Measurements from ENCODE around the gene SEC61B. TPM values are rescaled to one million over a fixed set of nuclear protein-coding genes. Genes with fewer than 3 reads are reported as not detected.
A peak's percentile ranks its signal among the peaks of the same experiment; 100 is the strongest.

Gene SEC61B
- 100 to 1,000 TPM; 108 to 117 TPM for total RNA-seq
- long read RNA-seq, donor 1, transcript SEC61B-201 (4 exons, 545 nt) = major isoform, 20 of 20 reads
- long read RNA-seq, donor 1, partial matches to known transcripts = 0 of 20 reads
- long read RNA-seq, donor 1, other reads (novel, unspliced or antisense) = 0 of 20 reads
- long read RNA-seq, donor 2, transcript SEC61B-201 (4 exons, 545 nt) = major isoform, 27 of 29 reads
- long read RNA-seq, donor 2, partial matches to known transcripts = 1 of 29 reads
- long read RNA-seq, donor 2, other reads (novel, unspliced or antisense) = 1 of 29 reads

- intact Hi-C loops (cut with DNase I) = loop anchor here in 1 of 2 donors (5.0 kb wide), 1 partner anchor 600 kb away; the partner anchor contains the start of gene NR4A3
- peak; percentile 98 for DNase-seq (ENCODE audit: low spot score)
Measured at GRCh38 chr9:99221621-99222415, at the start of gene SEC61B, which contains the start of gene ALG2. SEC61B (plus strand) TSS chr9:99222282; CDS start chr9:99222364, 82 bp downstream. ALG2 (minus strand) TSS chr9:99221942; CDS start chr9:99221894, 48 bp downstream.

GRCh38 chr9:99173570-99174504 is 48.2 kb upstream of the SEC61B start:
- intact Hi-C loops (cut with DNase I) = no loop called here
- no peak for DNase-seq (ENCODE audit: low spot score)

- DNase-seq (ENCODE audit: low spot score) = no peak
- intact Hi-C loops (cut with DNase I) = no loop called here
Measured at GRCh38 chr9:99176527-99177013, 45.5 kb upstream of the SEC61B start.

GRCh38 chr9:99177576-99178366 is 44.3 kb upstream of the SEC61B start:
- intact Hi-C loops (cut with DNase I) = no loop called here
- DNase-seq (ENCODE audit: low spot score) = no peak

DNA sequence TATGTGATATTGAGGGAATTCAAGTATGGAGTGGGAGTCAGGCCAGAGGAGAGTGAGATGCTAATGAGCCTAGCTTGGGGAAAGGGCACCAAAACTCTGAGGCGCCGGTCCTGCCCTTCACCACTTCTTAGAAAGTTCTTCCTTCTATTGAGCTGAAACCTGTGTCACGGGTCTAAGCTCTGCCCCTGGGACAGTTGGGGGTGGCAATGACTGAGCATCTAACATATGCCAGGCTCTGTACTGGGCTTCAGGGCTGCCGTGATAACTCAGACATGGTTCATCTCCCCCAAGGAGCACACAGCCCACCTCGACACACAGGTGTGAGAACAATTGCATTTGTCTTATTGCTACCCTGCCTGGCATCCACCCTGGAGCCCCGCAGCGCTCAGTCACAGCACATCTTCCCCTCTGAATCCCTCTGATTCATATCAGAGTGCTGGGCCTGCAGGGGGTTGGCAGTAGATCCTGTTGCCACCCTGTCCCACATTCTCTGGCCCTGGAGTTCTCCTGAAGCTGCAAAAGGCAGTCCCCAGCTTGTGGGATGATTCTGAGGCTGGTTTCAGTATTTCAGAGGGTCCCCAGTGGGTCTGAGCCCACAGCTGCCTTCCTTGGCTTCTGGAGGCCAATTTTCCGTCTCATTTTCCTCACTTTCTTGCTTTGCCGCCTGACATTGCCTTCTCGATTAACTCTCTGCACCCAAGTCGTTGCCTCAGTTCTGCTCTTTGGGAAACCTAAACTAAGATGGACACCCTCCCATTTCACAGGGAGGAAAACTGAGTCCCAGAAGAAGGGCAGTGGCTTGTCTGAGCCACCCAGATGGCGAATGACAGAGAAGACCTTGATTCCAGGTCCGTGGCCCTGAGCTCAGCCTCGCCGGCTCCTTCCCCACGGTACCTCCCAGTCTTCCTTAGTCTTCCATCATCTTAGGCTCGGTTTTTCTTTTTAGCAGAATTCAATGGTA is 42.9 kb upstream of the SEC61B start:
- DNase-seq (ENCODE audit: low spot score) = no peak
- intact Hi-C loops (cut with DNase I) = no loop called here

GRCh38 chr9:99180199-99180598 is 41.9 kb upstream of the SEC61B start:
- no peak for DNase-seq (ENCODE audit: low spot score)
- intact Hi-C loops (cut with DNase I) = no loop called here

DNA sequence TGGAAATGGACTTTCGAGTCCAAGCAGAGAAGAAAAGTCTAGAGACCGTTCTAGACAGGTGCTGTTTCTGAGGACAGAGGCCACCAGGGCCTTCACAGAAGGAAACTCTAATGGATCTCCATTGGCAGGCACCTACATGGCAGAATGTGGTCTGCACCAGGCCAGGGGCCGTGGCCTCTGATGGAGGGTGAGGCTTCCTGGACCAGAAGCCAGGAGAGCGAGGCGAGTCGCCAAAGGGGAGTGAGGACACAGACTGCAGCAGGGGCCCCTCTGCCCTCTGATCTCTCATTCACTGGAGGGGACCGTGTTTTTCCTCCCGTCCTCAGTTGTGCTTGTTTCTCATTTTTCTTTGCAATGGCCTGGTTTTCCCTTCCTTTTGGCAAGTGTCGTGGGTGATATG is 41.4 kb upstream of the SEC61B start:
- no peak for DNase-seq (ENCODE audit: low spot score)
- intact Hi-C loops (cut with DNase I) = no loop called here

DNA sequence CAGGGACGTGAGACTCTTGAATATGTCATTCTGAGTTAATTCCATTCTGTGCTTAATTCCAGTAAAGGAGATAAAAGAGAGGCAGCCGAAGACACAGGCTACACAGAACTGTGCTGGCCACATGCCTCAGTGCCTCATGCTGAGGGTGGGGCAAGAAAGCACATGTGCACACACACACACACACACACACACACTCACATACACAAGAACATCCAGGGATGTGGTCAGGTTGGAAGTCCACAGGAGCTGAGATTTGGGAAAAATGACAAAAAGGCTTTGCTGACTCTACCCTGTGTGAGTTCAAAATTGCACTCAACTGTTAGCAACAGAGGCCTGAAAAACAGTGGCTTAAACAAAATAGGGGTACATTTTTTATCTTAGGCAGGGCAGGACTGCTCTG is 40.9 kb upstream of the SEC61B start:
- DNase-seq (ENCODE audit: low spot score) = no peak

DNA sequence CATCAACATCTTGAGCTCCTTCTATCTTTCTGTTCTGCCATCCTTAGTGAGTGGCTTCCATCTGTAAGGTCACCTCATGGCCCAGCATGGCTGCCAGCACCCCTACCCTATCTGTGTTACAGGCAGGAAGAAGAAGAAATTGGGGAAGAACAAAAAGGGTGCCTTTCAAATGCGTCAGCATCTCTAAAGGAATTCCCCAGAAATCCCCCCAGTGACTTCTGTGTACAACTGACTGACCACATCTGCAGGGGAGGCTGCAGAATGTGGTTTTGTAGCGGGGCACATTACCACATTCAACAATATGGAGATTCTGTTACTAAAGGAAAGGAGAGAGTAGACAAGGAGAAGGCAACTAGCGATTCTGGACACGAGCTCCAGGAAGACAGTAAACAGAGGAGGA is 40.5 kb upstream of the SEC61B start:
- intact Hi-C loops (cut with DNase I) = no loop called here
- no peak for DNase-seq (ENCODE audit: low spot score)

More for the DNA sequence above, 40.9 kb upstream of the SEC61B start:
- intact Hi-C loops (cut with DNase I) = no loop called here

GRCh38 chr9:99182356-99182755 is 39.7 kb upstream of the SEC61B start:
- no peak for DNase-seq (ENCODE audit: low spot score)
- intact Hi-C loops (cut with DNase I) = no loop called here

GRCh38 chr9:99183616-99184015 is 38.5 kb upstream of the SEC61B start:
- intact Hi-C loops (cut with DNase I) = no loop called here
- DNase-seq (ENCODE audit: low spot score) = no peak

DNA sequence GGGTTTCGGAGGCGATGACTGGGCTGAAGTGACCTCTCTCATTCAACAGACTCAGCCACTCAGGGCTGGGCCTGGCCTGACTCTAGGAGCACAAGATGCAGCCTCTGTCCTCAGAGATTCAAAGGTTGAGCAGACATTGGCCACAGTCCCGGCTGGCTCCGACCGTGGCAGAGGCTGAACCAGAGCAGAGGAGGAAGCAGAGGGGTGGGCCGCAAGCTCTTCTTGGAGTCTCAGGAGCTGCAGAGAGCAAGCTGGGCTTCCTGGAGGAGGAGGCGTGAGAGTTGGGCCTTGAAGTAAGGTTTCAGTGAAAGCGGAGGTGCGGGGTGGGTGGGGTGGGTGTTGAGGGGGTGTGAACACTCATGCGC is 38.0 kb upstream of the SEC61B start:
- peak; percentile 93 for DNase-seq (ENCODE audit: low spot score)
- intact Hi-C loops (cut with DNase I) = no loop called here

- peak; percentile 96 for DNase-seq (ENCODE audit: low spot score)
- intact Hi-C loops (cut with DNase I) = no loop called here
Measured at GRCh38 chr9:99184475-99185347, 37.4 kb upstream of the SEC61B start.

GRCh38 chr9:99185348-99185632 is 36.8 kb upstream of the SEC61B start:
- intact Hi-C loops (cut with DNase I) = no loop called here
- DNase-seq (ENCODE audit: low spot score) = no peak

GRCh38 chr9:99185934-99186333 is 36.1 kb upstream of the SEC61B start:
- no peak for DNase-seq (ENCODE audit: low spot score)
- intact Hi-C loops (cut with DNase I) = no loop called here

GRCh38 chr9:99187311-99187710 is 34.8 kb upstream of the SEC61B start:
- intact Hi-C loops (cut with DNase I) = no loop called here
- DNase-seq (ENCODE audit: low spot score) = no peak

DNA sequence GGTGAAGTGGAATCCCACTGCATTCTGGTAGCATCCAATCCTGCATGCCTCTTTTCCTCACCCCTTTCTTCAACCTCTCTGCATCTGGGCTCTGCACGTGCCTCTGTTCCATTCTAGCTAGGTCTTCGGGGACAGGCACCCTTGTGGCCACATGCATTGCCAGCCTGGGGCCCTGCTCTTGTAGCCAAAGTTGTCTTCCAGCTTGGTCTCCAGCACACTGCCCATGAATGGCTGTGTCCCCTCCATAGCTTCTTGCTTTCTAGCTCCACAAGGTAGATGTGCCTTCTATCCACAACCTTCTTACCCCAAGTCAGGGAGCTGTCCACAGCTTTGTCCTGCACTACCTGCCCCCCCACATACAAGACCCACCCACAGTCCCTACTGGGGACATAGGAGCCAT is 32.9 kb upstream of the SEC61B start:
- no peak for DNase-seq (ENCODE audit: low spot score)
- intact Hi-C loops (cut with DNase I) = no loop called here
